ENCODE data around the gene CDK14. TPM values are rescaled to one million over a fixed set of nuclear protein-coding genes. Genes with fewer than 3 reads are reported as not detected.
"Not testable (repeated sequence)": the region's sequence is repeated elsewhere in the genome, so short reads cannot be mapped to it uniquely, and the experiment has no call there.

Gene CDK14
- total and polyA plus RNA-seq, 5 donors from 2014 or later: 0.58 to 4.0 (median 2.3) TPM

- ATAC-seq (ENCODE audit: low read depth in 2 of 2) (no peak), DNase-seq (no peak)
- H3K4me3 Mint-ChIP-seq: no peak overlapping the region
- Histone ChIP-seq H3K9me3 (ENCODE audit: control insufficient read depth in 2 of 2, low read length in 2 of 2) (no peaks in the 10 kb centered on the region), H3K4me1 (ENCODE audit: control insufficient read depth, insufficient read depth, low read length, poor library complexity, severe bottlenecking) (no peaks in the 10 kb centered on the region), H3K27ac (ENCODE audit: insufficient read depth, low read length, poor library complexity, severe bottlenecking) (no peak overlapping the region), H3K27me3 (ENCODE audit: control insufficient read depth, insufficient read depth, low read length) (no peaks in the 10 kb centered on the region), H3K36me3 (ENCODE audit: control insufficient read depth, insufficient read depth, low read length) (no peaks in the 10 kb centered on the region), H3K4me3 (ENCODE audit: low read depth, low read length) (no peak overlapping the region)
- peaks cover 0 to 2% (median 0%) of the 10 kb centered on the region in 7 donors for H3K9me3 Mint-ChIP-seq
- H3K27ac Mint-ChIP-seq: no peak overlapping the region
- no peaks in the 10 kb centered on the region for H3K36me3 Mint-ChIP-seq
- H3K27me3 Mint-ChIP-seq: no peaks in the 10 kb centered on the region
- peaks cover 0 to 2% (median 0%) of the 10 kb centered on the region in 4 donors for H3K4me1 Mint-ChIP-seq
These were observed 28.2 kb downstream of the CDK14 start for GRCh38 chr7:90624225-90624911.

- H3K9me3 Mint-ChIP-seq: peaks cover 0 to 2% (median 0%) of the 10 kb centered on the region in 7 donors
- Histone ChIP-seq H3K36me3 (ENCODE audit: control insufficient read depth, insufficient read depth, low read length) (no peaks in the 10 kb centered on the region), H3K27me3 (ENCODE audit: control insufficient read depth, insufficient read depth, low read length) (no peaks in the 10 kb centered on the region), H3K4me3 (ENCODE audit: low read depth, low read length) (no peak overlapping the region), H3K4me1 (ENCODE audit: control insufficient read depth, insufficient read depth, low read length, poor library complexity, severe bottlenecking) (no peaks in the 10 kb centered on the region), H3K9me3 (ENCODE audit: control insufficient read depth in 2 of 2, low read length in 2 of 2) (no peaks in the 10 kb centered on the region), H3K27ac (ENCODE audit: insufficient read depth, low read length, poor library complexity, severe bottlenecking) (no peak overlapping the region)
- H3K36me3 Mint-ChIP-seq: no peaks in the 10 kb centered on the region
- no peak for DNase-seq
- no peaks in the 10 kb centered on the region for H3K27me3 Mint-ChIP-seq
- H3K4me3 Mint-ChIP-seq: no peak overlapping the region
- H3K4me1 Mint-ChIP-seq: peaks cover 0 to 2% (median 0%) of the 10 kb centered on the region in 4 donors
- H3K27ac Mint-ChIP-seq: no peak overlapping the region
- ATAC-seq (ENCODE audit: low read depth in 2 of 2): no peak
These were observed 28.9 kb downstream of the CDK14 start for GRCh38 chr7:90625051-90625450.

GRCh38 chr7:90625562-90625961, 29.4 kb downstream of the CDK14 start:
- H3K9me3 ChIP-seq (ENCODE audit: control insufficient read depth in 2 of 2, low read length in 2 of 2): no peaks in the 10 kb centered on the region
- DNase-seq (no peak), ATAC-seq (ENCODE audit: low read depth in 2 of 2) (no peak)
- no peaks in the 10 kb centered on the region for H3K36me3 Mint-ChIP-seq
- H3K27ac ChIP-seq (ENCODE audit: insufficient read depth, low read length, poor library complexity, severe bottlenecking): no peak overlapping the region
- no peaks in the 10 kb centered on the region for H3K27me3 ChIP-seq (ENCODE audit: control insufficient read depth, insufficient read depth, low read length)
- peaks cover 0 to 2% (median 0%) of the 10 kb centered on the region in 7 donors for H3K9me3 Mint-ChIP-seq
- H3K4me3 ChIP-seq (ENCODE audit: low read depth, low read length): no peak overlapping the region
- H3K4me1 ChIP-seq (ENCODE audit: control insufficient read depth, insufficient read depth, low read length, poor library complexity, severe bottlenecking): no peaks in the 10 kb centered on the region
- no peak overlapping the region for H3K27ac Mint-ChIP-seq
- H3K4me1 Mint-ChIP-seq: peaks cover 0 to 2% (median 0%) of the 10 kb centered on the region in 4 donors
- no peaks in the 10 kb centered on the region for H3K36me3 ChIP-seq (ENCODE audit: control insufficient read depth, insufficient read depth, low read length)
- H3K27me3 Mint-ChIP-seq: no peaks in the 10 kb centered on the region
- no peak overlapping the region for H3K4me3 Mint-ChIP-seq

DNA sequence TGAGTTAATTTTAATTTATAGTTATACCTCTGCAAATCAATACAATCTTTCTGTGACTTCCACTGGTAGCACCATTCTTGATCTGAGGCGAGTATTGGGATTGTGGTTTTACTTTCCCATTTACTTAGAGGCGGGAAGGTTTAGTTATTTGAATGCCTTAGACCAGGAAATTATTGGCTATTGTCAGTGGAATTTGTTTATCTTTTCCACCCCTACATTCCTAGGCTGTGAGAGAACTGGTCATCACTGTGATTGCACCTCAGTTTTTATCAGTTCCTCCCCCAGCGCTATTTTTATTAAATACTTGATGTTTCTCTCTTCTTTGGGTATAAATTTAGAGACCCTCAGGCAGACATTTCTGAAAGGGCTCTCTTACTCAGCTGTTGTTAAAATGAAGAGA, 29.9 kb downstream of the CDK14 start:
- no peaks in the 10 kb centered on the region for H3K9me3 ChIP-seq (ENCODE audit: control insufficient read depth in 2 of 2, low read length in 2 of 2)
- H3K4me3 Mint-ChIP-seq: no peak overlapping the region
- H3K27me3 ChIP-seq (ENCODE audit: control insufficient read depth, insufficient read depth, low read length): no peaks in the 10 kb centered on the region
- H3K4me3 ChIP-seq (ENCODE audit: low read depth, low read length): no peak overlapping the region
- H3K9me3 Mint-ChIP-seq: peaks cover 0 to 2% (median 0%) of the 10 kb centered on the region in 7 donors
- H3K36me3 ChIP-seq (ENCODE audit: control insufficient read depth, insufficient read depth, low read length): no peaks in the 10 kb centered on the region
- no peak for DNase-seq
- H3K27me3 Mint-ChIP-seq: no peaks in the 10 kb centered on the region
- H3K4me1 ChIP-seq (ENCODE audit: control insufficient read depth, insufficient read depth, low read length, poor library complexity, severe bottlenecking): no peaks in the 10 kb centered on the region
- H3K27ac Mint-ChIP-seq: no peak overlapping the region
- H3K4me1 Mint-ChIP-seq: peaks cover 0 to 2% (median 0%) of the 10 kb centered on the region in 4 donors
- H3K36me3 Mint-ChIP-seq: no peaks in the 10 kb centered on the region
- H3K27ac ChIP-seq (ENCODE audit: insufficient read depth, low read length, poor library complexity, severe bottlenecking): no peak overlapping the region
- no peak for ATAC-seq (ENCODE audit: low read depth in 2 of 2)

DNA sequence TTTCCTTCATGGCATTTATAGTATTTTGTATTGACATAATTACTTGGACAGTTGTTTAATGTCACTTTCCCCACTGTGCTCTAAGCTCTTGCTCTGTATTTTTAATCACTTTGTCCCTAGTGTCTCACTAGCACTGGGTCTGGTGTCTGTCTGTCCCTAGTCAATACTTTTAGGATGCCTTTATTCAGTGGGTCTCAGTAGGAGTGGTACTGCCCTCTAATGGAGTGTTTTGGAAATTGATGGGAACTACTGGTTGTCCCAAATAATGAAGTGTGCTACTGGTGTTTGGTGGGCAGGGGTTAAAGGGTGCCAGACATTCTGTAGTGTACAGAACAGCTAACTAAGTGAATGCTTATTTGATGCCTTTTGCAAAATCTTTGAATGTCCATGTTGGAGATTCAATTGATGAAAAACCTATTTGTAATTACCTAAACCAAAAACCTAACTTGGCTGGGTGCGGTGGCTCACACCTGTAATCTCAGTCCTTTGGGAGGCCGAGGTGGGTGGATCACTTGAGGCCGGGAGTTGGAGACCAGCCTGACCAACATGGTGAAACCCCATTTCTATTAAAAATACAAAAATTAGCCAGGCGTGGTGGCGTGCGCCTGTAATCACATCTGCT, 33.3 kb downstream of the CDK14 start:
- ATAC-seq (ENCODE audit: low read depth in 2 of 2): peak in 1 of 2 donors; percentile 60
- no peaks in the 10 kb centered on the region for H3K4me1 ChIP-seq (ENCODE audit: control insufficient read depth, insufficient read depth, low read length, poor library complexity, severe bottlenecking)

GRCh38 chr7:90631502-90631901, 35.4 kb downstream of the CDK14 start:
- no peak overlapping the region for H3K27ac Mint-ChIP-seq
- H3K27ac ChIP-seq (ENCODE audit: insufficient read depth, low read length, poor library complexity, severe bottlenecking): no peak overlapping the region
- no peaks in the 10 kb centered on the region for H3K9me3 ChIP-seq (ENCODE audit: control insufficient read depth in 2 of 2, low read length in 2 of 2)
- H3K27me3 Mint-ChIP-seq: no peaks in the 10 kb centered on the region
- peaks cover 0 to under 1% (median 0%) of the 10 kb centered on the region in 7 donors for H3K9me3 Mint-ChIP-seq
- no peaks in the 10 kb centered on the region for H3K4me1 ChIP-seq (ENCODE audit: control insufficient read depth, insufficient read depth, low read length, poor library complexity, severe bottlenecking)
- no peak overlapping the region for H3K4me3 ChIP-seq (ENCODE audit: low read depth, low read length)
- H3K36me3 Mint-ChIP-seq: no peaks in the 10 kb centered on the region
- no peaks in the 10 kb centered on the region for H3K36me3 ChIP-seq (ENCODE audit: control insufficient read depth, insufficient read depth, low read length)
- DNase-seq (no peak), ATAC-seq (ENCODE audit: low read depth in 2 of 2) (no peak)
- H3K4me1 Mint-ChIP-seq: no peaks in the 10 kb centered on the region
- H3K27me3 ChIP-seq (ENCODE audit: control insufficient read depth, insufficient read depth, low read length): no peaks in the 10 kb centered on the region
- H3K4me3 Mint-ChIP-seq: no peak overlapping the region

More for the DNA sequence above, 33.3 kb downstream of the CDK14 start:
- no peaks in the 10 kb centered on the region for H3K27me3 Mint-ChIP-seq
- no peak overlapping the region for H3K4me3 Mint-ChIP-seq
- Histone ChIP-seq H3K27me3 (ENCODE audit: control insufficient read depth, insufficient read depth, low read length) (no peaks in the 10 kb centered on the region), H3K9me3 (ENCODE audit: control insufficient read depth in 2 of 2, low read length in 2 of 2) (no peaks in the 10 kb centered on the region), H3K4me3 (ENCODE audit: low read depth, low read length) (no peak overlapping the region), H3K36me3 (ENCODE audit: control insufficient read depth, insufficient read depth, low read length) (no peaks in the 10 kb centered on the region), H3K27ac (ENCODE audit: insufficient read depth, low read length, poor library complexity, severe bottlenecking) (no peak overlapping the region)
- H3K36me3 Mint-ChIP-seq: no peaks in the 10 kb centered on the region
- H3K27ac Mint-ChIP-seq: no peak overlapping the region
- peak in 1 of 3 donors; percentile 32 for DNase-seq
- no peaks in the 10 kb centered on the region for H3K4me1 Mint-ChIP-seq
- no peaks in the 10 kb centered on the region for H3K9me3 Mint-ChIP-seq

- H3K4me1 Mint-ChIP-seq; ATAC-seq (ENCODE audit: low read depth in 2 of 2); H3K36me3 ChIP-seq (ENCODE audit: control insufficient read depth, insufficient read depth, low read length); H3K4me3 ChIP-seq (ENCODE audit: low read depth, low read length); H3K27me3 Mint-ChIP-seq; H3K27ac ChIP-seq (ENCODE audit: insufficient read depth, low read length, poor library complexity, severe bottlenecking); H3K27ac Mint-ChIP-seq; H3K4me1 ChIP-seq (ENCODE audit: control insufficient read depth, insufficient read depth, low read length, poor library complexity, severe bottlenecking); H3K4me3 Mint-ChIP-seq; H3K36me3 Mint-ChIP-seq; H3K27me3 ChIP-seq (ENCODE audit: control insufficient read depth, insufficient read depth, low read length); H3K9me3 ChIP-seq (ENCODE audit: control insufficient read depth in 2 of 2, low read length in 2 of 2); DNase-seq: not testable (repeated sequence)
- peaks cover 0 to 15% (median 5%) of the 10 kb centered on the region in 7 donors for H3K9me3 Mint-ChIP-seq
These were observed 43.6 kb downstream of the CDK14 start for GRCh38 chr7:90639683-90640082.

GRCh38 chr7:90642978-90643377, 46.9 kb downstream of the CDK14 start:
- Histone ChIP-seq H3K4me1 (ENCODE audit: control insufficient read depth, insufficient read depth, low read length, poor library complexity, severe bottlenecking) (no peaks in the 10 kb centered on the region), H3K36me3 (ENCODE audit: control insufficient read depth, insufficient read depth, low read length) (no peaks in the 10 kb centered on the region), H3K4me3 (ENCODE audit: low read depth, low read length) (no peak overlapping the region), H3K27me3 (ENCODE audit: control insufficient read depth, insufficient read depth, low read length) (no peaks in the 10 kb centered on the region), H3K9me3 (ENCODE audit: control insufficient read depth in 2 of 2, low read length in 2 of 2) (no peaks in the 10 kb centered on the region), H3K27ac (ENCODE audit: insufficient read depth, low read length, poor library complexity, severe bottlenecking) (no peak overlapping the region)
- H3K9me3 Mint-ChIP-seq: peaks cover 0 to 15% (median 5%) of the 10 kb centered on the region in 7 donors
- DNase-seq: no peak
- no peak overlapping the region for H3K4me3 Mint-ChIP-seq
- H3K4me1 Mint-ChIP-seq: no peaks in the 10 kb centered on the region
- H3K36me3 Mint-ChIP-seq: no peaks in the 10 kb centered on the region
- no peak for ATAC-seq (ENCODE audit: low read depth in 2 of 2)
- H3K27ac Mint-ChIP-seq: no peak overlapping the region
- peaks cover 4% of the 10 kb centered on the region for H3K27me3 Mint-ChIP-seq
